SH-SY5Y (cell line): Measurements from ENCODE around the gene PLN.

Experiments used
- GATA2 ChIP-seq: IDR thresholded peaks from 2 replicates; pipeline ENCODE4 v1.6.1; 2011; ENCODE audit warnings: mild to moderate bottlenecking, low read depth, low read length
- GATA3 ChIP-seq: IDR thresholded peaks from 2 replicates; pipeline ENCODE4 v1.6.1; 2011; ENCODE audit warnings: low read depth, mild to moderate bottlenecking, low read length, moderate library complexity

The PLN gene

DNA sequence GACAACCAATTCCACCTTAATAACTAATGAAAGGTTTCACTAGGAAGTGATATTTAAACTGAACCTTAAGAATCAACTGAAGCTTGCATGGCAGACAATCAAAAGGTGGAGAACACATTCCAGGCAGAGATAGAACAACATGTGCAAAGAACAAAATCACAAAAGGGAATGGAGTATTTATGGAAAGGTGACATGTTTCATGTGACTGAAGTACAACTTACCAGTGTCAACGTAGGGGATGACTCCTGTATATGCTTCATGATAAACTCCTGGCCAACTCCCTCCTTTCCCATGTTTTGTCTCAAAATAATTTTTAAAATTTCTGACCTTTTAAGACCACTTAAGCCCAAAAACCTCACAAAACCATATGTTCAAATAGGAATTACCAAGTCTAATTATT lies 6.6 kb downstream of the PLN start:
- TF ChIP-seq GATA3, result no peak
- TF ChIP-seq GATA2, result no peak

DNA sequence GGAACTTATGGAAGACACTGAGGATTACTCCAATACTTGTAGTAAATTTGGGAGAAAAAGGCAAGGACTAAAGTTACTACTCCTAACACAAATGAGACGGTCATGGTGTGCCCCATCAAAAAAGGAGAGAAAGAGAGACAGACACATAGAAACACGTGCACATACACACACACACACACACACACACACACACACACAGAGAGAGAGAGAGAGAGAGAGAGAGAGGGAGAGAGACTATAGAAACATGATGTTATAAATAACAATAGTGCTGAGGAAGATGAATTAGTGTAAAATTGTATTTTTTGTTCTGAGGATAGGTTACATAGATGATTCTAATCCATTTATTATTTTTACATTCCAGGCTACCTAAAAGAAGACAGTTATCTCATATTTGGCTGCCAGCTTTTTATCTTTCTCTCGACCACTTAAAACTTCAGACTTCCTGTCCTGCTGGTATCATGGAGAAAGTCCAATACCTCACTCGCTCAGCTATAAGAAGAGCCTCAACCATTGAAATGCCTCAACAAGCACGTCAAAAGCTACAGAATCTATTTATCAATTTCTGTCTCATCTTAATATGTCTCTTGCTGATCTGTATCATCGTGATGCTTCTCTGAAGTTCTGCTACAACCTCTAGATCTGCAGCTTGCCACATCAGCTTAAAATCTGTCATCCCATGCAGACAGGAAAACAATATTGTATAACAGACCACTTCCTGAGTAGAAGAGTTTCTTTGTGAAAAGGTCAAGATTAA lies 10.5 kb downstream of the PLN start:
- TF ChIP-seq GATA2, result no peak
- no peak for TF ChIP-seq GATA3

GRCh38 chr6:118559659-118560058 lies 11.6 kb downstream of the PLN start:
- TF ChIP-seq GATA3, result no peak
- TF ChIP-seq GATA2, result no peak

DNA sequence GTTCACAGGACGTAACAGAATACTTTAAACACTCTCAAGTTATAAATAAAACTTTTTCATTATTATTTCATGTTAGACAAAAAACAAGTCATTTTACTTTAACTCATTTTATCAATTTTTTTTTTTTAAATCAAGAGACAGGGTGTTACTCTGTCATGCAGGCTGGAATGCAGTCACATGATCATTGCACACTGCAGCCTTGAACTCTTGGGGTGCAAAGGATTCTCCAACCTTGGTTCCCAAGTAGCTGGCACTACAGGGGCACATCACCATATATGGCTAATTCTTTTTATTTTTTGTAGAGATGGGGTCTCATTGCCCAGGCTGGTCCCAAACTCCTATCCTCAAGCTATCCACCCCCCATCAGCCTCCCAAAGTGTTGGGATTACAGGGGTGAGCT lies 14.2 kb downstream of the PLN start:
- no peak for TF ChIP-seq GATA3
- no peak for TF ChIP-seq GATA2

GRCh38 chr6:118562959-118563358 lies 14.9 kb downstream of the PLN start:
- TF ChIP-seq GATA2, result no peak
- no peak for TF ChIP-seq GATA3

- TF ChIP-seq GATA3 (no peak), GATA2 (no peak)
Observed at GRCh38 chr6:118565311-118565960, 17.3 kb downstream of the PLN start.

DNA sequence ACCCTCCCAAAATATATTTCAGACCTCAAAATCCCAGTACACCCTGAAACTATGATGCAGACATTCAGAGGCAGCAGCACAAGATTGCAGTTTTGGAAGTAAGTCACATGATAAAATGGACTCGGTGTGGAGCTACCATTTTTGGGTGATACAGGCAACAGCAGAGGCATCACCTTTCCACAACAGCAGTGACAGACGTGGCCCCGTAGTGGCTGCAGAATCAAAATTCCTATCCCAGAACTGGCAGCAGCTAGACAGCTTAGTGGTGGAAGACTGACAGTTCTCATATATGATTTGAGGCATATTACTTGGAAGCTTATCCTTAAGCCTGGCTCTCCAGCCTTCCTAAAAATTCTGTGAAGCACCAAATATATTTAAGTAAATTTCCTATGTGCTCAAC lies 19.9 kb downstream of the PLN start:
- TF ChIP-seq GATA2, result no peak
- TF ChIP-seq GATA3, result no peak

DNA sequence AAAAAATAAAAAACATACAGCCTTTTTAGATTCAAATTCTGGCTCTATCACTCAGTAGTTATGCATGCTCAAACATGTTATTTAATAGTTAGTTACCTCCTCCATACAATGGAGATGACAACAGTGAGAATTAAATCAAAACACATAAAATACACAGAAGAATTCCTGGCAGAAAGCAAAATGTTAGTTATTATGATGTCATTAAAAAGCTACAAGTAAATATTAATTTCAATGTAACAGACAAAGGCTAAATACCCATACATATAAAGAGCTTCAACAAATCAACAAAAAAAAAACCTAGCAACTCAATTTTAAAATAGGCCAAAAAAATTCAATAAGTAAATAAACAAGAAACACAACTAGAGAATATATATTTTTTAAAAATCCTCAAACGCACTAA lies 21.4 kb downstream of the PLN start:
- no peak for TF ChIP-seq GATA2
- no peak for TF ChIP-seq GATA3

DNA sequence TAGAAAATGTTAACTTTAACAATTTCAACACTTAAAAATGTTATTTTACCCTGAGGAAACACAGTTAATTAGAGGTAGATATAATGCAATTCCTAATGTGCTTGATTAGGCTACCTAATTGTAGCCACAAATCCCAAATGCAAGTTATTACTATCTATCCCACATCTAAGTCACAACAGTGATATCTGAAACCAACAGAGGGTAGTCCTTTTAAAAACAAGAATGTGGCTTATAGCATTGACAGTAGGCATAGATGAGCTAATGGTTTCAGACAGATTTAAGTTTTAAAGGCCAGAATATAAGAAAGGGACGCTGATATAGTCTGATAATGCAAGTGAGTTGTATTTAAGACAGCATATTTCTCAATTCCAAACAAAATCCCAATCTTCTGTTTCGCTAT lies 23.0 kb downstream of the PLN start:
- TF ChIP-seq GATA3 (no peak), GATA2 (no peak)

GRCh38 chr6:118574051-118574865 lies 26.2 kb downstream of the PLN start:
- TF ChIP-seq GATA2 (no peak), GATA3 (no peak)

GRCh38 chr6:118577972-118578371 lies 29.9 kb downstream of the PLN start:
- TF ChIP-seq GATA2 (no peak), GATA3 (no peak)

DNA sequence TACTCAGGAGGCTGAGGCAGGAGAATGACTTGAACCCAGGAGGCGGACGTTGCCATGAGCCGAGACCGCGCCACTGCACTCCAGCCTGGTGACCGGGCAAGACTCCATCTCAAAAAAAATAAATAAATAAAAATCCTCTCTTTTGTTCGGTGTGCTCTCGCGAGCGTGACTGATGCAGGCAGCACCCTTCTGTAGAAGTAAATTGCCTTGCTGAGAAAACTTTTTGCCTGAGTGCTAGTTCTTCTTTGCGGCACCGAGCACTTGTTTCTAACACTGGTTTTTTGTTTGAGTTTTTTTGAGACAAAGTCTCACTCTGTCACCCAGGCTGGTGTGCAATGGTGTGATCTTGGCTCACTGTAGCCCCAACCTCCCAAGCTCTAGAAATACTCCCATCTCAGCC lies 30.5 kb downstream of the PLN start:
- no peak for TF ChIP-seq GATA3

- no peak for TF ChIP-seq GATA2
- TF ChIP-seq GATA3, result no peak
Observed at GRCh38 chr6:118579786-118580185, 31.7 kb downstream of the PLN start.

DNA sequence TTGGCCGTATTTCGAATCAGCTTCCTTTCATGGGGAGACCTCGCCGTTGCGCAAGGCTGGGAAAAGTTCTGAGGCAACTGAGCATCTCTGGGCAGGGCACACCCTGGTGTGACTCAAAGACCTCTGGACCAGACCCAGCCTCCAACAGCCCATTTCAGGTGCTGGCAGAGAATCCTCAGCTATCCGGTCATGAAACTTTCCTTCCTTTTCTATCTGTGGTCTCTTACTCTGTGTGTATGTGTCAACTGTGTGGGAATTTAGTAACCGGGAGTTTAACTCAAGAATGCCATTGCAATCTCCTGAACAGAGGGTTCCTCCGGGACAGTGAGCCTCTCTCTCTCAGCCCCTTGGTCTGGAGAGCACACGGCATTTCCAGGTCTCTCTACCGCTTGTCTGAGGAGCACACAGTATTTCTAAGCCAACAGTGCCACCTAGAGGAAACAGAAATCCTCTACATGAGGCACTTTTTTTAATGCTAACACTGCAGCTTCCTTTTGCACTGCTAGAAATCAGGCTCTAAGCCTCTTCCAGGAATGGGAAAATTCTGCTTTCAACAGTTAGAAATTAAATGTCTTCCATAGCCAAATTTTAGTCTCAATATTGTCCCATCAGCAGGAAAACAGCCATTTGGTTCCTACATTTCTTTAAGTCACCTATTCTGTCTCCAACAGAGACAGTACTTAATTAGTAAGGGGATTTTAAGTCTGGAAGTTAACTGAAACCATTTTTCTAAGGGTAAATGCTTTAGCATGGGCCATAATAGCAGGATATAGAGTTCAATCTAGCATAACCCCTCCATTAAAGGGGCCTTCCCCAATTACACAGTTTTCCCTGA lies 32.7 kb downstream of the PLN start:
- TF ChIP-seq GATA2, result no peak
- TF ChIP-seq GATA3, result no peak
